LNCAP (cell line): ENCODE measurements around the gene SSTR3.

ENCODE experiments used
- CTCF ChIP-seq: fragments of 450-650 bp; IDR thresholded peaks from 2 replicates; pipeline ENCODE4 v1.5.1; 2017; ENCODE audit warnings: mild to moderate bottlenecking

Gene SSTR3

GRCh38 chr22:37154925-37155712, 57.2 kb downstream of the SSTR3 start:
- TF ChIP-seq CTCF, result no peak
